ENCODE measurements around the gene TMEM244. TPM values are rescaled to one million over a fixed set of nuclear protein-coding genes. Genes with fewer than 3 reads are reported as not detected.
"Not testable (repeated sequence)": the region's sequence is repeated elsewhere in the genome, so short reads cannot be mapped to it uniquely, and the experiment has no call there.

Gene TMEM244
- total and polyA plus RNA-seq, 10 donors, result not detected

DNA sequence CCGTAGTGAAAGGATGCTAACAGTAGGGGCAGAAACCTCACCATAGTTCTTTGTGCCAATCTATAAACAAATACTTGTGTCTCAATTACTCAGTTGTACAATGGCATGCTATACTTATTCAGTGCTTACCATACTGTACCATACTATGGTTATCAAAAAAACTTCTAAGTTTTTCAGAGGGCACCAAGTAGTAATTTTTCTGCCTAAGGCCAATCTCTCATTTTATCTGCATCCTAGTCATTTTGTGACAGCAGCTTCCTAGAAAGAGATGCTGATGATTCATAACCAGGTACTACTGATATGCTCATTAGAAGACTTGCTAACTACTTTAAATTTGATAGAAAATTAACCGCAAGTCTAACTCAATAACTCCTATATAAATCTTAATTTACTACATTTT is 42.9 kb downstream of the TMEM244 start:
- Histone ChIP-seq H3K27ac (no peak overlapping the region), H3K4me1 (no peaks in the 10 kb centered on the region), H3K9me3 (no peaks in the 10 kb centered on the region), H3K36me3 (no peaks in the 10 kb centered on the region), H3K4me3 (no peak overlapping the region), H3K27me3 (replicated peaks in 1 of 7) (no peaks in the 10 kb centered on the region)
- TF ChIP-seq POLR2AphosphoS5 (IDR thresholded peaks at IDR 0.05) (no peak), CTCF (IDR thresholded peaks at IDR 0.05 in 8 of 11, conservative IDR thresholded peaks at IDR 0.05 in 3 of 11) (no peak), POLR2A (IDR thresholded peaks at IDR 0.05) (no peak)
- intact Hi-C loops (cut with DNase I; ENCODE audit: low total_unique reads), result no loop called here
- no peak for DNase-seq
- WGBS, 5 donors, result 81 to 92% (median 85%) methylated on average over 2 of the region's 2 CpGs

DNA sequence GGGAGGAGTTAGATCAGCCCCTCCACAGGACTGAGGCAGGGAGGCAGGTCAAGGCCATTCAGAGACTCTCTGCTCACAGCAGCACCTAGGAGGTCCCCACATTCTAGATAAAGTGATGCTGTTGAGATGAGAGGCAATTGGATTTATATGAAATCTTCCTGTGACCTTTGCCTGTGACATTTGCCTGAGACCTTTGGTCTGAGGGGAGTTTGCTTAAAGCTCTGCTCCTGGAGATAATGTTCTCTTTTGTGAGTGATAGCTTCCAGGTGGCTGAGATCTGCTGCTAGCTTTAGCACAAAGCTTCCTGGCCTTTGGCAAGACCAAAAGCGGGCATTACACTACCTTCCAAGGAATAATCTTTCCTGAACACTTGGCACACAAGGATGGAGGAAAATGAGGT is 43.3 kb downstream of the TMEM244 start:
- H3K4me1 ChIP-seq, result no peaks in the 10 kb centered on the region
- no peak for TF ChIP-seq POLR2AphosphoS5 (IDR thresholded peaks at IDR 0.05)
- no peak for TF ChIP-seq POLR2A (IDR thresholded peaks at IDR 0.05)
- TF ChIP-seq CTCF (IDR thresholded peaks at IDR 0.05 in 8 of 11, conservative IDR thresholded peaks at IDR 0.05 in 3 of 11), result no peak

GRCh38 chr6:129817332-129817731 is 43.8 kb downstream of the TMEM244 start:
- Histone ChIP-seq H3K36me3 (no peaks in the 10 kb centered on the region), H3K4me3 (no peak overlapping the region), H3K27ac (no peak overlapping the region), H3K27me3 (replicated peaks in 1 of 7) (no peaks in the 10 kb centered on the region), H3K9me3 (no peaks in the 10 kb centered on the region), H3K4me1 (no peaks in the 10 kb centered on the region)
- no peak for DNase-seq
- TF ChIP-seq POLR2AphosphoS5 (IDR thresholded peaks at IDR 0.05), result no peak
- no peak for TF ChIP-seq POLR2A (IDR thresholded peaks at IDR 0.05)
- no peak for TF ChIP-seq CTCF (IDR thresholded peaks at IDR 0.05 in 8 of 11, conservative IDR thresholded peaks at IDR 0.05 in 3 of 11)
- intact Hi-C loops (cut with DNase I; ENCODE audit: low total_unique reads), result no loop called here
- WGBS, 5 donors, result 77 to 86% (median 82%) methylated on average over 3 of the region's 3 CpGs

More for the DNA sequence above, 43.3 kb downstream of the TMEM244 start:
- no peaks in the 10 kb centered on the region for H3K27me3 ChIP-seq (replicated peaks in 1 of 7)
- no peaks in the 10 kb centered on the region for H3K36me3 ChIP-seq
- no peak overlapping the region for H3K4me3 ChIP-seq
- no peak for DNase-seq
- 62 to 87% (median 80%) methylated on average over 1 of the region's 1 CpG for WGBS, 5 donors
- intact Hi-C loops (cut with DNase I; ENCODE audit: low total_unique reads), result no loop called here
- no peak overlapping the region for H3K27ac ChIP-seq
- no peaks in the 10 kb centered on the region for H3K9me3 ChIP-seq

- H3K27ac ChIP-seq, result no peak overlapping the region
- H3K36me3 ChIP-seq, result no peaks in the 10 kb centered on the region
- 86 to 95% (median 91%) methylated on average over 2 of the region's 2 CpGs for WGBS, 5 donors
- no peak for DNase-seq
- H3K4me3 ChIP-seq, result no peak overlapping the region
- no peak for TF ChIP-seq POLR2A (IDR thresholded peaks at IDR 0.05)
- no peaks in the 10 kb centered on the region for H3K9me3 ChIP-seq
- no peaks in the 10 kb centered on the region for H3K27me3 ChIP-seq (replicated peaks in 1 of 7)
- H3K4me1 ChIP-seq, result no peaks in the 10 kb centered on the region
- intact Hi-C loops (cut with DNase I; ENCODE audit: low total_unique reads), result no loop called here
Measured at GRCh38 chr6:129812145-129812777, 48.9 kb downstream of the TMEM244 start.

- WGBS, 5 donors, result 84 to 97% (median 90%) methylated on average over 2 of the region's 2 CpGs
- H3K9me3 ChIP-seq, result peaks cover 0 to 18% (median 8%) of the 10 kb centered on the region in 8 donors
- H3K36me3 ChIP-seq; H3K27ac ChIP-seq; H3K4me1 ChIP-seq; H3K27me3 ChIP-seq (replicated peaks in 1 of 7); intact Hi-C loops (cut with DNase I; ENCODE audit: low total_unique reads); DNase-seq; H3K4me3 ChIP-seq: not testable (repeated sequence)
Measured at GRCh38 chr6:129807141-129807540, 54.0 kb downstream of the TMEM244 start.

GRCh38 chr6:129802920-129803319 is 58.2 kb downstream of the TMEM244 start:
- peaks cover 0 to 18% (median 8%) of the 10 kb centered on the region in 8 donors for H3K9me3 ChIP-seq
- H3K36me3 ChIP-seq; DNase-seq; intact Hi-C loops (cut with DNase I; ENCODE audit: low total_unique reads); H3K27me3 ChIP-seq (replicated peaks in 1 of 7); H3K27ac ChIP-seq; H3K4me3 ChIP-seq; H3K4me1 ChIP-seq: not testable (repeated sequence)
